Activated T-helper 17 cell treated with anti-CD3 and anti-CD28 coated beads, Interleukin-2, amount 50 U/mL, for 72 hours (primary cell): Measurements from ENCODE around the gene ZDHHC13. TPM values are rescaled to one million over a fixed set of nuclear protein-coding genes. Genes with fewer than 3 reads are reported as not detected.

ENCODE experiments used
- ATAC-seq: fragments of 150-1000 bp; cut with Tn5 transposase; replicated peaks from 2 replicates; pipeline ENCODE4 v1.10.0; 2021; ENCODE audit warnings: mild to moderate bottlenecking, moderate library complexity
- H3K27ac Mint-ChIP-seq: one replicate; pipeline ENCODE4 v1.8.0; 2022; ENCODE audit warnings: mixed read lengths
- H3K27me3 Mint-ChIP-seq: one replicate; pipeline ENCODE4 v1.8.0; 2022; ENCODE audit warnings: mixed read lengths
- H3K36me3 Mint-ChIP-seq: one replicate; pipeline ENCODE4 v1.8.0; 2022; ENCODE audit warnings: low read depth, mild to moderate bottlenecking, mixed read lengths
- H3K4me1 Mint-ChIP-seq: one replicate; pipeline ENCODE4 v1.8.0; 2022; ENCODE audit warnings: mixed read lengths
- H3K4me3 Mint-ChIP-seq: one replicate; pipeline ENCODE4 v1.8.0; 2022; ENCODE audit warnings: mild to moderate bottlenecking, mixed read lengths
- H3K9me3 Mint-ChIP-seq: one replicate; pipeline ENCODE4 v1.8.0; 2022; ENCODE audit warnings: mixed read lengths
- total RNA-seq, 2 donors: library from RNA; stranded (reverse); gene quantifications; one replicate each; pipeline ENCODE4 v1.2.3, GENCODE V29; 2022

Gene ZDHHC13
- total RNA-seq, 2 donors from 2014 or later = 22.1 to 27.6 TPM

DNA sequence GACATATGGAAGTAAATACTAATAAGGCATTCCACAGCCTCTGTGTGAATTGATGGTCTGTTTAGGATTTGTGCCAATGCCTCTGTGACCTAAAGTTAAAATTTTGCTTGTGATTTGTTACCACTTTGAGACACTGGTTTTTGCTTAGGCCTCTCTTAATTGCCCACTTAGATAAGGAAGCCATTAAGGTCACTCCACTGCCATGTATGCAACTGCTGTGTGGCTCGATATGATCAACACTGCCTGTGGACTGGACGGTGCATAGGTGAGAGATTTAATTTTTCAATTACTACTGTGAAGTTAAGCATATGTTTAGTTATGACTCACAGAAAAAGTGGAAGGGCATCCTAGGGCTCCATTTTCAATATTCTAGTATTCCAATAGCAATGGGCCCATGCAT, 47.9 kb downstream of the ZDHHC13 start:
- peaks cover 99% of the 10 kb centered on the region for H3K36me3 Mint-ChIP-seq
- H3K4me3 Mint-ChIP-seq = no peak overlapping the region
- H3K4me1 Mint-ChIP-seq = no peaks in the 10 kb centered on the region
- H3K27ac Mint-ChIP-seq = no peak overlapping the region
- no peaks in the 10 kb centered on the region for H3K9me3 Mint-ChIP-seq
- no peak for ATAC-seq
- no peaks in the 10 kb centered on the region for H3K27me3 Mint-ChIP-seq

GRCh38 chr11:19168090-19168489, 51.1 kb downstream of the ZDHHC13 start:
- no peaks in the 10 kb centered on the region for H3K4me1 Mint-ChIP-seq
- no peaks in the 10 kb centered on the region for H3K9me3 Mint-ChIP-seq
- no peak overlapping the region for H3K27ac Mint-ChIP-seq
- peaks cover 98% of the 10 kb centered on the region for H3K36me3 Mint-ChIP-seq
- H3K27me3 Mint-ChIP-seq = no peaks in the 10 kb centered on the region
- no peak for ATAC-seq
- H3K4me3 Mint-ChIP-seq = no peak overlapping the region

DNA sequence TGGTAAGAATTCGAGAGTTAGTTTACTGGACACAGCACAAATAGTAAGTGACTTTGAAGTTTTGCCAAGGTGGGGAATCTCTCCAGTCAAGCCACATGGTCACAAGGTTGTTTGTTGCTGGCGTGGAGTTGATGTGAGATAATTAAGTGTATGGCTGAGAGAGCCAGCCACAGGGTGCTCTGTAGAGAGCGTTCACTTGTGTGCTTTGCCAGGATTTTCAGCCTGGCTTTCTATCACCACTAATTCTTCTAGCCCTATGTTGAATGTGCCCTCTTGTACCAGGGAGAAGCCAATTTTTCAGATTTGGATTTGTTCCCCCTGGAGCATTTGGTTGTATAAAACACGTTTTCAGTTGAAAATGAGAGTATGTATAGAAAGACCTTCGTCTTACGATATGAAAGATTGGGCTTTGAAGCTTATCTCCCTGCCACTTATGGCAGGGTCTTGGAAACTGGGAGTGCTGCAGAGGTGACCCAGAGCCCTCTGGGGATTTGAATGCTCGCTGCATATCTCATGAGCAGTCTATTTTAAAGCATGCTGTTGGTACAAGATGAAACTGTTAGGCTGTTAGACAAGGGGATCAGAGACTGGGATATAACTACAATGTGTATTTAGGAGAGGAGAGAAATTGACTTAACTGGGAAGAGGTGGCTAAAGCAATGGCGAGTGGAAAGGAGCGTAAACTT, 56.2 kb downstream of the ZDHHC13 start:
- H3K36me3 Mint-ChIP-seq = peaks cover 85% of the 10 kb centered on the region
- H3K27ac Mint-ChIP-seq = no peak overlapping the region
- no peaks in the 10 kb centered on the region for H3K27me3 Mint-ChIP-seq
- no peaks in the 10 kb centered on the region for H3K9me3 Mint-ChIP-seq
- no peak for ATAC-seq
- H3K4me3 Mint-ChIP-seq = no peak overlapping the region
- no peaks in the 10 kb centered on the region for H3K4me1 Mint-ChIP-seq

GRCh38 chr11:19173964-19174638, 57.1 kb downstream of the ZDHHC13 start:
- Mint-ChIP-seq H3K9me3 (no peaks in the 10 kb centered on the region), H3K36me3 (peaks cover 75% of the 10 kb centered on the region), H3K4me3 (no peak overlapping the region), H3K27ac (no peak overlapping the region), H3K4me1 (no peaks in the 10 kb centered on the region), H3K27me3 (no peaks in the 10 kb centered on the region)
- ATAC-seq = no peak

GRCh38 chr11:19176629-19177186, 59.7 kb downstream of the ZDHHC13 start:
- no peak for ATAC-seq
- H3K4me1 Mint-ChIP-seq = no peaks in the 10 kb centered on the region
- no peaks in the 10 kb centered on the region for H3K27me3 Mint-ChIP-seq
- H3K27ac Mint-ChIP-seq = no peak overlapping the region
- H3K36me3 Mint-ChIP-seq = peaks cover 49% of the 10 kb centered on the region
- no peak overlapping the region for H3K4me3 Mint-ChIP-seq
- H3K9me3 Mint-ChIP-seq = no peaks in the 10 kb centered on the region

DNA sequence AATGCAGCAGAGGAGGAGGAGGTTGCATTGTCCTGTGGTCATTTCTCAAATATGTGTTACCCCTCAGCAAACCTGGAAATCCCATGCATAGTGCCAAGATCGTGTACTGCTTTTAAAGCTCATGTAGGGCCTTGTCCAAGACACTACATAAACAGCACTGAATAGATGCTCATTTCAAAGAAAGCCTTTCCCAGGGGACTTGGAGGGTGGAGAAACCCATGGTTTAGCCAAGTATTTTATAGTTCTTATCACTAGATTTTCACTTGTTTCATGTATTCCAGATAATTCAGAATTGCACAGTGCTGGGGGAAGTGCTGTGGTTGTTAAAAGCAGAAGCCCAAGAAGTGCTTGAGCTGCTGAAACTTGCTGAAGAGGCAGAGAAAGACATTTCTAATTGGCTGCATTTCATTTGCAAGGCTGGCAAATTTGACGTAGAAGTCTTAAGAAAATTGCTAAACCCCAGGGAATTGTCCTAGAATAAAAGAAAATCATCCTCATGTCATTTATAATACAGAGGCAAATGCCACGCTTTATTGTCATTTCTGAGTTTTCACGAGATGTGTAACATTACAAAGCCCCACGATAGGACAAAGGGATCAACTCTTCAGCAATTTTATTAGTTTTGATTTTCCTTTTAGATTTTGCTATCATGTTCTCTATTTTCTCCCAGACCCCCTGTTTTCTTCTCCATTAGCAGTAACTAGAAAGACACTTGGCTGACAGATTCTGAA, 64.7 kb downstream of the ZDHHC13 start:
- peaks cover 2% of the 10 kb centered on the region for H3K36me3 Mint-ChIP-seq
- H3K4me1 Mint-ChIP-seq = no peaks in the 10 kb centered on the region
- no peak overlapping the region for H3K27ac Mint-ChIP-seq
- H3K27me3 Mint-ChIP-seq = no peaks in the 10 kb centered on the region
- ATAC-seq = no peak
- H3K4me3 Mint-ChIP-seq = no peak overlapping the region
- no peaks in the 10 kb centered on the region for H3K9me3 Mint-ChIP-seq

GRCh38 chr11:19183646-19184045, 66.7 kb downstream of the ZDHHC13 start:
- no peaks in the 10 kb centered on the region for H3K4me1 Mint-ChIP-seq
- ATAC-seq = no peak
- no peaks in the 10 kb centered on the region for H3K27me3 Mint-ChIP-seq

GRCh38 chr11:19185036-19185435, 68.1 kb downstream of the ZDHHC13 start:
- Mint-ChIP-seq H3K27ac (no peak overlapping the region), H3K9me3 (no peaks in the 10 kb centered on the region), H3K4me3 (no peak overlapping the region), H3K4me1 (no peaks in the 10 kb centered on the region), H3K27me3 (no peaks in the 10 kb centered on the region), H3K36me3 (no peaks in the 10 kb centered on the region)
- ATAC-seq = no peak

More at GRCh38 chr11:19183646-19184045, 66.7 kb downstream of the ZDHHC13 start:
- Mint-ChIP-seq H3K4me3 (no peak overlapping the region), H3K36me3 (no peaks in the 10 kb centered on the region), H3K9me3 (no peaks in the 10 kb centered on the region), H3K27ac (no peak overlapping the region)

DNA sequence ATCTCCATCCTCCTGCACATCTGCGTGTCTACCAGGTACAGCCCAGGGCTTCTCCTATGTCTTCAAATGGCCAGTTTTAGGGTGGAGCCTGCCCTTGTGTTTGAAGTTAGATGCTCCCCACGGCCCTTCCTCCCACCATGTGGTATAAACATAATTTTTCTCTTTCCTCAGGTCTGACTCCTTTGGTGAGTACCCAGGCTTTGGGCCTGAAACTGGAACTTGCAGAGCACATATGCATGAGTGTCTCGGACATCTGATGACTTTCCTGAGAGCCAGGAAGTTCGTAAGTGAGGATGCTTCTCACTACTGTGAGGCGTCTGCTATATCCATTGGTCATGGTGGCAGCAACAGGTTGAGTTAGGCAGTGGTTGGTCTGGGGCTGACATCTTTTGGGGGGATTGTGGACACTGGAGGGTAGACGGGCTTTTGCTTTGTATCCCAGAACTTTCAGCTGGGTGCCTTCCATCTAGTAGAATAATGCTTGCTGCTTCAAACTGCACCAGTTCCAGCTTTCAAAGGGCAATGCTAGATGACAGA, 68.6 kb downstream of the ZDHHC13 start:
- H3K4me3 Mint-ChIP-seq = no peak overlapping the region
- H3K9me3 Mint-ChIP-seq = no peaks in the 10 kb centered on the region
- H3K27ac Mint-ChIP-seq = no peak overlapping the region
- no peaks in the 10 kb centered on the region for H3K4me1 Mint-ChIP-seq
- H3K36me3 Mint-ChIP-seq = no peaks in the 10 kb centered on the region
- no peaks in the 10 kb centered on the region for H3K27me3 Mint-ChIP-seq
- no peak for ATAC-seq

DNA sequence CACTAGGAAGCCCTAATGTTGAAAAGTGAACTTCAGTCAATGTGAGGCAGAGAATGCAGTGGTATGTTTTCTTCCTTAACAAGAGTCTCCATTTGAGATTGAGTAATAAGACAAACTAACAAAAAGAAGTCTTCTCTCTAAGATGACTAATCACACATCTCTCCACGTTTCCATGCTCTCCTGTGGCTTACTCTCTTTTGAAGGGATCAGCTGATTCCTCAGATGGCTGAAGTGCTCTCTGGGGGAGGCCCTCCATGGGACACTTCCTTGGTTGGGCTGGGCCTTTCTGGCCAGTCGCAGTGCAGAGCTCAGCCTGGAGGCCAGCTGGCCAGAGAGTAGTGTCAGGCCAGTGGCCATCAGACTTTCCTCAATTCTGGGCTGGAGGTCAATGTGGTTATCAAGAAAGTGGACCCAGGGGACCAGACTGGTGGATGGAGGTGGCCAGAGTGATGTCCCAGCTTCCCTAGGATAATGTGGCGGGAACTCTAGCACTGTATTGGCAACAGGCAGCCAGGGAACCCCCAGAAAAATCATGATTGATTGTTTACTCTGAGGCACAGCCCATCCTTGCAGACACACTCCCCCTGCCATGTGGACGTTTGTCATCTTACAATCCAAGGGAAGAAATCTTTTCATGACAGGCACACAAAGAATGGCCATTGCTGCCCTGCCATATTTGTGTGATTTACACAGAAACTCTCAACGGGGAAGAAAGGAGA, 70.3 kb downstream of the ZDHHC13 start:
- no peaks in the 10 kb centered on the region for H3K9me3 Mint-ChIP-seq
- H3K27ac Mint-ChIP-seq = no peak overlapping the region
- no peaks in the 10 kb centered on the region for H3K4me1 Mint-ChIP-seq
- H3K36me3 Mint-ChIP-seq = no peaks in the 10 kb centered on the region
- ATAC-seq = no peak
- no peaks in the 10 kb centered on the region for H3K27me3 Mint-ChIP-seq
- H3K4me3 Mint-ChIP-seq = no peak overlapping the region

GRCh38 chr11:19187833-19188258, 70.9 kb downstream of the ZDHHC13 start:
- ATAC-seq = no peak
- no peak overlapping the region for H3K4me3 Mint-ChIP-seq
- H3K27ac Mint-ChIP-seq = no peak overlapping the region
- H3K36me3 Mint-ChIP-seq = no peaks in the 10 kb centered on the region
- H3K4me1 Mint-ChIP-seq = no peaks in the 10 kb centered on the region
- no peaks in the 10 kb centered on the region for H3K27me3 Mint-ChIP-seq
- H3K9me3 Mint-ChIP-seq = no peaks in the 10 kb centered on the region

DNA sequence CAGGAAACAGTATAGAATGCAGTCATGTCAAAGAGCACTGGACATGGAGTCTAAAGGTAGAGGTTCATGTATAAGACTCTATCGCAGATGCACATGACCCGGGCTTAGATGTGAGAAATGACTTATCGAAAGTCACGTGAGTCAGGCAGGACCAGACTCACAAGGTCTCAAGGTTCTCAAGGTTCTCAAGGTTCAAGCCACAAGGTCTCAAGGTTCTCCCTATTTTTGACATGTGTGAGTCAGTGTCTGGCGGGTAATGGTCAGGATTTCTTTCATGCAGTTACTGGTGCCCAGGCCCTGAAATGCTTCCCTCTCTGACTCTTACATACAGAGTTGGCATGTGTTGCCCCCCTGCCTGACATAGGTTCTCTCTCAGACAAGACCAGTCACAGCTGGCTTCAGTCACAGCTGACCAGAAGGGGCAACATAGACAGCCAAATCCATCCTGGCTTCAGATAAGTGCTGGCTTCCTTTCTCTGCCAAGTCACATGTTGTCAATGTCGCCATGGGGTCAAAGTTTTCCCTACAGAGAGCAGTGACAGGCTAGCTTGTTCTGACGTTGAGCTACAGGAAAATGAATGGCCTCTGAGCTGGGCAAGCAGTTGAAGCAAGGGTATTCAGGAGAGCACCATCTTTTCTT, 74.7 kb downstream of the ZDHHC13 start:
- H3K27me3 Mint-ChIP-seq = no peaks in the 10 kb centered on the region
- H3K9me3 Mint-ChIP-seq = no peaks in the 10 kb centered on the region
- no peaks in the 10 kb centered on the region for H3K36me3 Mint-ChIP-seq
- no peaks in the 10 kb centered on the region for H3K4me1 Mint-ChIP-seq
- no peak overlapping the region for H3K27ac Mint-ChIP-seq
- no peak for ATAC-seq
- H3K4me3 Mint-ChIP-seq = no peak overlapping the region

DNA sequence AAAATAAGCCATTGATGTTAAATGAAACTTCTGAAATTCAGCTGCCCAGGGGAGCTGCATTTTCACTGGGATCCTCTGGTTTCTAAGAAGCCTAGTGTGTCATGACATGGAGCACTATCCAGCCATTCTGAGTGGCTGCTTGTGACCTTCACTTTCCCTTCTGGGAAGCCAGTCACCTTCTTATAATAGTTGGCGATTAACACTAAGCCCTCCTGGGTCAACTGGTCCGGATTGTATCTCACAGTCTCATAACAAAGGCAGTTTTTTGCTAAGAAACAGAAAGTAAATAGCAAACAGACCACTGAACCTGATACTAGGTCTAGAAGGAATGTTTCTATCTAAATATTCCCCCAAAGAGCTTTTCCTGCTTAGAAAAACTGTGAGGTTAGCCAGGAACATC, 76.9 kb downstream of the ZDHHC13 start:
- Mint-ChIP-seq H3K4me3 (no peak overlapping the region), H3K36me3 (no peaks in the 10 kb centered on the region)
- no peak for ATAC-seq

More for the DNA sequence above, 76.9 kb downstream of the ZDHHC13 start:
- Mint-ChIP-seq H3K27me3 (no peaks in the 10 kb centered on the region), H3K27ac (no peak overlapping the region), H3K9me3 (no peaks in the 10 kb centered on the region), H3K4me1 (no peaks in the 10 kb centered on the region)
